ENCODE measurements around the gene GDNF.

- TF ChIP-seq CTCF (IDR thresholded peaks at IDR 0.05 in 8 of 11, conservative IDR thresholded peaks at IDR 0.05 in 3 of 11) (no peak), POLR2A (IDR thresholded peaks at IDR 0.05) (no peak), POLR2AphosphoS5 (IDR thresholded peaks at IDR 0.05) (no peak)
These were observed 27.8 kb upstream of the GDNF start for GRCh38 chr5:37867654-37868053.

All from spleen (tissue), 7 donors.